ENCODE results near the gene EHMT1. TPM values are rescaled to one million over a fixed set of nuclear protein-coding genes. Genes with fewer than 3 reads are reported as not detected.

EHMT1 gene
- total and polyA plus RNA-seq, 2 of the 8 experiments (the other 6 are each of a cell fraction or from before 2014, with no cell fraction given) = 95.7 to 163 TPM

DNA sequence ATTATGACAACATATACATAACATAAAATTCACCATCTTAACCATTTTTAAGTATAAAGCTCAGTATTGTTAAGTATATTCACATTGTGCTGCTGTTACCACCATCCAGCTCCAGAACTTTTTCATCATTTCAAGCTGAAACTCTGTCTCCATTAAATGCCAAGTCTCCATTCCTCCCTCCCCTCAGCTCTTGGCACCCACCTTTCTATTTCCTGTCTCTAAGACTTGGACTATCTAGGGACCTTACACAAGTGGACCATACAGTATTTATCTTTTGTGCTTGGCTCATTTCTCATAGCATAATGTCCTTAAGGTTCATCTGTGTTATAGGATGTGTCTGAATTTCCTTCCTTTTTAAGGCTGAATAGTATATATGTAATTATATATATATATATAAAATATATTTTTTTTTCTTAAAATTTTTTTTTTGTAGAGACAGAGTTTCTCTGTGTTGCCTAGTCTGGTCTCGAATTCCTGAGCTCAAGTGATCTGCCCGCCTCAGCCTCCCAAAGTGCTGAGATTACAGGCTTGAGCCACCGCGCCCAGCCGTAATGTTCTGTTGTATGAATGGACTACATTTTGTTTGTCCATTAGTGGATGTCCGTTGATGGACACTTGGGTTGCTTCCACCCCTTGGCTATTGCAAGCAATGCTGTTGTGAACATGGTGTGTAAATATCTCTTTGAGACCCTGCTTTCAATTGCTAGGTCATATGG lies 72.3 kb downstream of the EHMT1 start (continued):
- TF ChIP-seq KDM1A (IDR thresholded peaks at IDR 0.05; ENCODE audit: borderline replicate concordance, low read length) = no peak
- TF ChIP-seq HDAC2 (IDR thresholded peaks at IDR 0.05; ENCODE audit: borderline replicate concordance in 1 of 2, low read depth in 2 of 2, low read length in 2 of 2) = no peak
- TF ChIP-seq SAP30 (IDR thresholded peaks at IDR 0.05; ENCODE audit: insufficient read depth, insufficient replicate concordance, low read length) = no peak
- no peak for TF ChIP-seq ZNF274 (IDR thresholded peaks at IDR 0.05; ENCODE audit: borderline replicate concordance, extremely low read depth, low read length)
- TF ChIP-seq RBBP5 (IDR thresholded peaks at IDR 0.05; ENCODE audit: borderline replicate concordance, low read depth, low read length) = no peak
- no peak for TF ChIP-seq SP1 (IDR thresholded peaks at IDR 0.05; ENCODE audit: low read depth, low read length)
- TF ChIP-seq SIX5 (IDR thresholded peaks at IDR 0.05; ENCODE audit: low read depth, low read length) = no peak

Measured in H1 (cell line).